ENCODE data around the gene ART3.

ART3 gene

GRCh38 chr4:76074993-76075600 lies 588 bp downstream of the ART3 start:
- no peak for DNase-seq

GRCh38 chr4:76078033-76078613 lies 3.6 kb downstream of the ART3 start:
- no peak for DNase-seq

GRCh38 chr4:76083386-76083988 lies 9.0 kb downstream of the ART3 start:
- no peak for DNase-seq

- DNase-seq = no peak
These were observed 10.0 kb downstream of the ART3 start for GRCh38 chr4:76084542-76084941.

GRCh38 chr4:76087007-76087769 lies 12.7 kb downstream of the ART3 start:
- DNase-seq = peak in 1 of 2 experiments; percentile 61

- DNase-seq = no peak
These were observed 14.2 kb downstream of the ART3 start for GRCh38 chr4:76088719-76089118.

GRCh38 chr4:76090241-76090691 lies 15.8 kb downstream of the ART3 start:
- DNase-seq = no peak

- DNase-seq = no peak
These were observed 16.5 kb downstream of the ART3 start for GRCh38 chr4:76091052-76091451.

- DNase-seq = no peak
These were observed 21.1 kb downstream of the ART3 start for GRCh38 chr4:76095568-76095967.

- DNase-seq = no peak
These were observed 21.6 kb downstream of the ART3 start for GRCh38 chr4:76096076-76096475.

- DNase-seq = no peak
These were observed 31.1 kb downstream of the ART3 start for GRCh38 chr4:76105652-76106051.

GRCh38 chr4:76106442-76106841 lies 31.9 kb downstream of the ART3 start:
- DNase-seq = no peak

GRCh38 chr4:76108467-76109181 lies 34.1 kb downstream of the ART3 start:
- DNase-seq = peak in 1 of 2 experiments; percentile 3

- no peak for DNase-seq
These were observed 42.3 kb downstream of the ART3 start for GRCh38 chr4:76116821-76117220.

GRCh38 chr4:76117536-76117935 lies 43.0 kb downstream of the ART3 start:
- DNase-seq = no peak

- no peak for DNase-seq
These were observed 45.7 kb downstream of the ART3 start for GRCh38 chr4:76120199-76120598.

- DNase-seq = no peak
These were observed 51.3 kb downstream of the ART3 start for GRCh38 chr4:76125816-76126215.

- DNase-seq = no peak
These were observed 53.2 kb downstream of the ART3 start for GRCh38 chr4:76127754-76128153.

GRCh38 chr4:76141241-76141640 lies 66.7 kb downstream of the ART3 start:
- DNase-seq = no peak

- no peak for DNase-seq
These were observed 70.0 kb downstream of the ART3 start for GRCh38 chr4:76144546-76144945.

- peak; percentile 66 to 67 for DNase-seq
These were observed 73.1 kb downstream of the ART3 start for GRCh38 chr4:76147454-76148141.

GRCh38 chr4:76148142-76148865 lies 73.8 kb downstream of the ART3 start, which contains the start of gene NUP54:
Gene NUP54, minus strand, starts transcription at chr4:76148397. Its CDS starts 23 bp downstream, at chr4:76148374.
- peak; percentile 71 to 82 for DNase-seq
